IPS-18c (cell line): Measurements from ENCODE around the gene CNNM3.

ENCODE experiments used
- H3K4me3 ChIP-seq: 2 replicates; pipeline ENCODE4 v1.7.0; 2013; ENCODE audit warnings: low read depth, mild to moderate bottlenecking, low read length, moderate library complexity; ENCODE audit not compliant: insufficient read depth
- H3K9me3 ChIP-seq: one replicate; pipeline ENCODE4 v1.6.1; 2013; ENCODE audit warnings: mild to moderate bottlenecking, low read length, moderate library complexity; ENCODE audit not compliant: control insufficient read depth, insufficient read depth

CNNM3 gene

GRCh38 chr2:96877631-96878092 is 61.6 kb downstream of the CNNM3 start:
- H3K4me3 ChIP-seq, result no peak overlapping the region
- no peaks in the 10 kb centered on the region for H3K9me3 ChIP-seq

GRCh38 chr2:96878171-96878570 is 62.1 kb downstream of the CNNM3 start:
- H3K9me3 ChIP-seq, result no peaks in the 10 kb centered on the region
- no peak overlapping the region for H3K4me3 ChIP-seq

- no peaks in the 10 kb centered on the region for H3K9me3 ChIP-seq
Measured at GRCh38 chr2:96878796-96879544, 62.9 kb downstream of the CNNM3 start.

GRCh38 chr2:96879545-96880040 is 63.5 kb downstream of the CNNM3 start:
- Histone ChIP-seq H3K4me3 (no peak overlapping the region), H3K9me3 (no peaks in the 10 kb centered on the region)

More at GRCh38 chr2:96878796-96879544, 62.9 kb downstream of the CNNM3 start:
- H3K4me3 ChIP-seq, result no peak overlapping the region

GRCh38 chr2:96880891-96881273 is 64.8 kb downstream of the CNNM3 start:
- no peak overlapping the region for H3K4me3 ChIP-seq

GRCh38 chr2:96881349-96882195 is 65.5 kb downstream of the CNNM3 start:
- no peak overlapping the region; the same call in 1 of the 2 replicates for H3K4me3 ChIP-seq
- no peaks in the 10 kb centered on the region for H3K9me3 ChIP-seq

More at GRCh38 chr2:96880891-96881273, 64.8 kb downstream of the CNNM3 start:
- no peaks in the 10 kb centered on the region for H3K9me3 ChIP-seq

- H3K4me3 ChIP-seq, result no peak overlapping the region
- no peaks in the 10 kb centered on the region for H3K9me3 ChIP-seq
Measured at GRCh38 chr2:96882230-96882629, 66.2 kb downstream of the CNNM3 start.

- Histone ChIP-seq H3K4me3 (no peak overlapping the region), H3K9me3 (no peaks in the 10 kb centered on the region)
Measured at GRCh38 chr2:96882906-96883305, 66.8 kb downstream of the CNNM3 start.

- Histone ChIP-seq H3K9me3 (no peaks in the 10 kb centered on the region), H3K4me3 (no peak overlapping the region)
Measured at GRCh38 chr2:96883306-96883705, 67.2 kb downstream of the CNNM3 start.
